ENCODE results near the gene CREB5. TPM values are rescaled to one million over a fixed set of nuclear protein-coding genes. Genes with fewer than 3 reads are reported as not detected.

The CREB5 gene
- polyA plus RNA-seq, 1 donor from 2014 or later: 3.7 TPM

- Histone ChIP-seq H3K36me3 (ENCODE audit: insufficient read depth, low read length) (no peaks in the 10 kb centered on the region), H4K20me1 (ENCODE audit: insufficient read depth) (no peaks in the 10 kb centered on the region), H3K4me2 (ENCODE audit: low read length) (no peak overlapping the region)
These were observed 36.4 kb downstream of the CREB5 start for GRCh38 chr7:28448708-28449107.

GRCh38 chr7:28452681-28453080, 40.4 kb downstream of the CREB5 start:
- no peak overlapping the region for H2AFZ ChIP-seq (ENCODE audit: low read depth, low read length)

More at GRCh38 chr7:28448708-28449107, 36.4 kb downstream of the CREB5 start:
- Histone ChIP-seq H3F3A (ENCODE audit: insufficient read depth, low read length, poor library complexity, severe bottlenecking) (no peaks in the 10 kb centered on the region), H3K9me3 (ENCODE audit: low read length) (no peaks in the 10 kb centered on the region), H3K9ac (ENCODE audit: low read length) (no peak overlapping the region), H3K27me3 (ENCODE audit: insufficient read depth, low read depth, low read length) (no peaks in the 10 kb centered on the region), H2AFZ (ENCODE audit: low read depth, low read length) (no peak overlapping the region), H3K79me2 (replicated peaks; ENCODE audit: insufficient read depth, low read length) (no peaks in the 10 kb centered on the region), H3K9me2 (ENCODE audit: insufficient read depth, low read length) (no peaks in the 10 kb centered on the region), H3K4me3 (ENCODE audit: low read length) (no peak overlapping the region), H3K27ac (ENCODE audit: low read length) (no peak overlapping the region)
- TF ChIP-seq EZH2 (IDR thresholded peaks at IDR 0.05; ENCODE audit: borderline replicate concordance, insufficient read depth, low read length, poor library complexity, severe bottlenecking) (no peak), SMC3 (conservative IDR thresholded peaks at IDR 0.05; ENCODE audit: poor library complexity) (no peak), POLR2AphosphoS5 (IDR thresholded peaks at IDR 0.05) (no peak), MXI1 (conservative IDR thresholded peaks at IDR 0.05; ENCODE audit: poor library complexity, severe bottlenecking) (no peak), REST (IDR thresholded peaks at IDR 0.05; ENCODE audit: borderline replicate concordance) (no peak)

More at GRCh38 chr7:28452681-28453080, 40.4 kb downstream of the CREB5 start:
- H3K9me2 ChIP-seq (ENCODE audit: insufficient read depth, low read length): no peaks in the 10 kb centered on the region
- H3K9me3 ChIP-seq (ENCODE audit: low read length): no peaks in the 10 kb centered on the region
- no peaks in the 10 kb centered on the region for H3K27me3 ChIP-seq (ENCODE audit: insufficient read depth, low read depth, low read length)
- no peak overlapping the region for H3K4me2 ChIP-seq (ENCODE audit: low read length)
- no peak overlapping the region for H3K4me3 ChIP-seq (ENCODE audit: low read length)
- no peaks in the 10 kb centered on the region for H4K20me1 ChIP-seq (ENCODE audit: insufficient read depth)
- TF ChIP-seq POLR2AphosphoS5 (IDR thresholded peaks at IDR 0.05) (no peak), RAD21 (conservative IDR thresholded peaks at IDR 0.05) (no peak), EZH2 (IDR thresholded peaks at IDR 0.05; ENCODE audit: borderline replicate concordance, insufficient read depth, low read length, poor library complexity, severe bottlenecking) (no peak), EP300 (conservative IDR thresholded peaks at IDR 0.05; ENCODE audit: poor library complexity, severe bottlenecking) (no peak), CTCF (IDR thresholded peaks at IDR 0.05; ENCODE audit: poor library complexity, severe bottlenecking) (no peak), TAF1 (IDR thresholded peaks at IDR 0.05; ENCODE audit: low read depth) (no peak), SMC3 (conservative IDR thresholded peaks at IDR 0.05; ENCODE audit: poor library complexity) (no peak), REST (IDR thresholded peaks at IDR 0.05; ENCODE audit: borderline replicate concordance) (no peak), MXI1 (conservative IDR thresholded peaks at IDR 0.05; ENCODE audit: poor library complexity, severe bottlenecking) (no peak)
- H3K9ac ChIP-seq (ENCODE audit: low read length): no peak overlapping the region
- no peaks in the 10 kb centered on the region for H3K36me3 ChIP-seq (ENCODE audit: insufficient read depth, low read length)
- no peak overlapping the region for H3K27ac ChIP-seq (ENCODE audit: low read length)
- H3F3A ChIP-seq (ENCODE audit: insufficient read depth, low read length, poor library complexity, severe bottlenecking): no peaks in the 10 kb centered on the region
- H3K79me2 ChIP-seq (replicated peaks; ENCODE audit: insufficient read depth, low read length): no peaks in the 10 kb centered on the region
